K562 (cell line): ENCODE data around the gene GUK1. TPM values are rescaled to one million over a fixed set of nuclear protein-coding genes. Genes with fewer than 3 reads are reported as not detected.

Experiments used
- ATAC-seq: fragments of 200-7000 bp; cut with Tn5 transposase; 3 replicates; pipeline ENCODE4 v1.9.1; 2020; ENCODE audit warnings: moderate library complexity
- BruUV-seq: library from RNA; stranded (reverse); fragments of 400-500 nt; replicated peaks from 2 replicates; lab custom pipeline; 2021; lab: Mats Ljungman, UMichigan
- CTCF ChIA-PET: fragments of 300-600 bp; formaldehyde crosslinking; extraction: SDS; loops from one replicate; lab custom pipeline; 2021; ENCODE audit warnings: low intra/inter-chr PET ratio; lab: Yijun Ruan, JAX
- POLR2A ChIA-PET: fragments of 300-600, 350-650 bp; sonication (Branson Sonifier 250); formaldehyde crosslinking; extraction: SDS; loops from one replicate; lab custom pipeline; 2021; ENCODE audit warnings: antibody characterized with exemption, inconsistent platforms; lab: Yijun Ruan, JAX
- DNase-seq, 4 experiments: peaks; one replicate each; pipeline versions ENCODE4 v3.0.0 to v3.0.0-alpha.2; 2011 to 2018; ENCODE audit warnings: low spot score in 3 of 4, mixed read lengths in 3 of 4; ENCODE audit errors: extremely low read depth in 1 of 4
- FAIRE-seq: peaks from 2 replicates; lab custom pipeline; 2011; peaks lifted over from hg19 to GRCh38; lab: Jason Lieb, UNC
- H2AFZ ChIP-seq: 2 replicates; pipeline ENCODE4 v1.6.0; 2011; ENCODE audit warnings: low read depth, low read length, control low read depth, inconsistent platforms
- H3K27ac ChIP-seq: fragments of 200-600 bp; 3 replicates; pipeline ENCODE4 v1.8.0; 2011; ENCODE audit warnings: low read depth, mild to moderate bottlenecking, control low read depth, inconsistent platforms, low read length, moderate library complexity, mixed read lengths; ENCODE audit errors: extremely low read depth
- H3K27me3 ChIP-seq, 2 experiments: fragments of 300-600 bp in 1 of 2; 2 replicates in 1 of 2; 3 replicates in 1 of 2; pipeline versions ENCODE4 v1.6.0 to v1.8.0; 2011; ENCODE audit warnings: inconsistent platforms in 2 of 2, low read length in 2 of 2, mild to moderate bottlenecking in 1 of 2, mixed read lengths in 1 of 2, moderate library complexity in 1 of 2; ENCODE audit not compliant: control insufficient read depth in 2 of 2, insufficient read depth in 2 of 2
- H3K36me3 ChIP-seq: fragments of 300-600 bp; 3 replicates; pipeline ENCODE4 v1.8.0; 2011; ENCODE audit warnings: mild to moderate bottlenecking, low read length, inconsistent platforms; ENCODE audit not compliant: control insufficient read depth, insufficient read depth
- H3K4me1 ChIP-seq, 2 experiments: fragments of 200-600 bp in 1 of 2; replicated peaks in 1 of 2; 2 replicates in 1 of 2; 3 replicates in 1 of 2; pipeline versions ENCODE4 v1.5.1 to v1.8.0; 2011; ENCODE audit warnings: inconsistent platforms in 2 of 2, low read length in 2 of 2, mild to moderate bottlenecking in 1 of 2, mixed read lengths in 1 of 2, moderate library complexity in 1 of 2; ENCODE audit not compliant: control insufficient read depth in 2 of 2, insufficient read depth in 2 of 2
- H3K4me2 ChIP-seq: 2 replicates; pipeline ENCODE4 v1.6.1; 2011; ENCODE audit warnings: low read length, control low read depth, inconsistent platforms, mixed read lengths; ENCODE audit not compliant: insufficient read depth
- H3K4me3 ChIP-seq: fragments of 200-600 bp; sonication (generic), shearing (Covaris generic); 2 replicates; pipeline ENCODE4 v1.5.1; 2016; ENCODE audit warnings: control low read depth, inconsistent platforms
- H3K79me2 ChIP-seq: fragments of 200-600 bp; 3 replicates; pipeline ENCODE4 v1.8.0; 2011; ENCODE audit warnings: low read length, inconsistent platforms; ENCODE audit not compliant: control insufficient read depth, insufficient read depth
- H3K9ac ChIP-seq, 2 experiments: 2 replicates each; pipeline versions ENCODE4 v1.6.0 to v1.6.1; 2011; ENCODE audit warnings: low read depth in 2 of 2, low read length in 2 of 2, control low read depth in 1 of 2, inconsistent platforms in 1 of 2, mild to moderate bottlenecking in 1 of 2, mixed read lengths in 1 of 2; ENCODE audit not compliant: insufficient read depth in 1 of 2
- H3K9me1 ChIP-seq: one replicate; pipeline ENCODE4 v1.6.0; 2011; ENCODE audit warnings: inconsistent platforms, mild to moderate bottlenecking, low read length, moderate library complexity; ENCODE audit not compliant: control insufficient read depth, insufficient read depth
- H3K9me3 ChIP-seq: replicated peaks from 2 replicates; pipeline ENCODE4 v1.5.1; 2011; ENCODE audit warnings: low read depth, low read length, inconsistent platforms; ENCODE audit not compliant: control insufficient read depth, insufficient read depth
- H4K20me1 ChIP-seq: replicated peaks from 2 replicates; pipeline ENCODE4 v1.6.1; 2011; ENCODE audit warnings: low read length, inconsistent platforms, mixed read lengths; ENCODE audit not compliant: control insufficient read depth, insufficient read depth
- BACH1 ChIP-seq: fragments of 200-800 bp; sonication (Bioruptor generic); IDR thresholded peaks from 2 replicates; pipeline ENCODE4 v1.6.1; 2016; ENCODE audit warnings: missing genetic modification characterization, missing compliant biosample characterization
- HSF4 ChIP-seq: fragments of 250-450 bp; sonication (Bioruptor Pico); IDR thresholded peaks from 2 replicates; pipeline ENCODE4 v2.1.2; 2022; ENCODE audit warnings: mild to moderate bottlenecking, moderate library complexity, borderline replicate concordance
- MAFF ChIP-seq: IDR thresholded peaks from 2 replicates; pipeline ENCODE4 v1.6.1; 2012; ENCODE audit warnings: low read length, improper control_type of control experiment
- RAD21 ChIP-seq, 2 experiments: fragments of 250-450 bp in 1 of 2; fragments of 450-650 bp in 1 of 2; sonication (Bioruptor Pico) in 1 of 2; formaldehyde crosslinking in 1 of 2; IDR thresholded peaks in 1 of 2; conservative IDR thresholded peaks in 1 of 2; 2 replicates each; pipeline versions ENCODE4 v1.4.0 to v1.8.0; 2020 to 2022; ENCODE audit warnings: mild to moderate bottlenecking in 2 of 2, moderate library complexity in 1 of 2
- ZNF511 ChIP-seq: sonication (generic); formaldehyde crosslinking; IDR thresholded peaks from 2 replicates; pipeline ENCODE4 v1.8.0; 2022; ENCODE audit warnings: mild to moderate bottlenecking, missing genetic modification reagents
- WGBS: fragments of 100-300 bp; shearing (Covaris generic); methylation state at CpG from one replicate; pipeline ENCODE4 v1.1.6; 2016; ENCODE audit warnings: low coverage, mixed read lengths; ENCODE audit not compliant: insufficient coverage; ENCODE audit errors: missing lambda C conversion rate; 5-methylcytosine and 5-hydroxymethylcytosine counted together
- in situ Hi-C: fragments of 300-500 bp; cut with MboI; formaldehyde crosslinking; loops from 4 replicates; pipeline ENCODE4 v1.15.0; 2018; ENCODE audit warnings: inconsistent platforms, mixed read lengths
- intact Hi-C: fragments of 100-400 bp; cut with micrococcal nuclease; formaldehyde crosslinking; loops from 2 replicates; pipeline ENCODE4 v1.14.2; 2022
- polyA plus RNA-seq, 8 experiments: library from polyadenylated mRNA; depleted of rRNA in 4 of 8; stranded (reverse) in 5 of 8; unstranded in 3 of 8; fragments of >200 nt; fragmentation: Nextera tagmentation in 2 of 8; fragmentation: Illumina TruSeq in 1 of 8; extraction: Ambion mirVana in 2 of 8; extraction: Trizol in 1 of 8; gene quantifications; 2 replicates each; pipeline versions ENCODE4 v1.2.1 to v1.2.3, GENCODE V29; 2011 to 2014; ENCODE audit warnings: inconsistent platforms in 1 of 8, missing spikeins in 1 of 8
- total RNA-seq, 7 experiments: library from RNA; depleted of rRNA in 6 of 7; stranded (reverse); fragments of >200 nt in 6 of 7; fragmentation: Illumina TruSeq in 2 of 7; extraction: Trizol in 2 of 7; gene quantifications; 2 replicates each; pipeline versions ENCODE4 v1.2.1 to v1.2.3, GENCODE V29; 2011 to 2021; ENCODE audit warnings: low replicate concordance in 1 of 7

GUK1 gene
- total and polyA plus RNA-seq, 9 of the 15 experiments (the other 6 are each of a cell fraction or from before 2014, with no cell fraction given) = 7.0 to 331 (median 132) TPM

- Histone ChIP-seq H3K27ac (no peak overlapping the region), H3K4me3 (no peak overlapping the region), H3K9me1 (no peaks in the 10 kb centered on the region), H3K9ac (no peak overlapping the region), H3K9me3 (no peaks in the 10 kb centered on the region), H2AFZ (no peak overlapping the region), H3K36me3 (no peaks in the 10 kb centered on the region), H3K4me2 (no peak overlapping the region), H3K27me3 (no peaks in the 10 kb centered on the region), H4K20me1 (no peaks in the 10 kb centered on the region), H3K79me2 (no peaks in the 10 kb centered on the region), H3K4me1 (peaks cover 3 to 6% of the 10 kb centered on the region in 2 experiments; a peak in 3 of 5 replicates)
- in situ Hi-C loops = no loop called here
- FAIRE-seq (no peak), ATAC-seq (no peak), DNase-seq (no peak)
- CTCF ChIA-PET = interaction anchor here (0.8 to 3.2 kb wide), 3 partner anchors 60 to 384 kb away, joined by 4 to 13 read pairs (median 5); no protein-coding TSS in a partner anchor
- 29% methylated on average over 2 of the region's 2 CpGs for whole genome bisulfite sequencing
- BruUV-seq = no TSS peak
- intact Hi-C loops = loop anchor here (1.0 to 5.0 kb wide), 6 partner anchors 35 to 384 kb away; a partner anchor contains a TSS
- TF ChIP-seq ZNF511 (CRISPR knock-in tag) (no peak), HSF4 (CRISPR knock-in tag) (no peak), BACH1 (tag) (no peak), MAFF (no peak)
- POLR2A ChIA-PET = interaction anchor here (0.6 to 2.1 kb wide), 2 partner anchors 9 to 48 kb away, joined by 3 to 6 read pairs; no protein-coding TSS in a partner anchor
These were observed 8.3 kb upstream of the GUK1 start for GRCh38 chr1:228131766-228132165.

DNA sequence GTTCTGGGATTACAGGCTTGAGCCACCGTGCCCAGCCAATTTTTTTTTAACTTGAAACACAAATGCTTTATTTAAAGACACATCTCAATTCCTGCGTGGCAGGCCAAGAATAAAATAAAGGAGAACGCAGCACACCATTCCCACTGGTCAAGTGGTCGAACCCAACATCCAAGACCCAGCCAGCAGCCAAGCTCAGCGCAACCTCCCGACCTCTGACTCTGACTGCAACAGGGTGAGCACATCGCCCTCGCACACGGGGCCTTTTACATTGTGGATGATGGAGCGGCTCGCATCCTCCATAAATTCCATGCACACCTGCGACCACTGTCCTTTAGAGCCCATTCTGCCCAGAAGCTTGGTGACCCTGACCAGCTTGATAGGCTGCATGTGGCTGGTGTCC is 5.5 kb upstream of the GUK1 start:
- Histone ChIP-seq H3K4me1 (peaks cover 8 to 18% of the 10 kb centered on the region in 2 experiments; a peak in 4 of 5 replicates), H3K4me2 (no peak overlapping the region), H2AFZ (no peak overlapping the region), H3K4me3 (no peak overlapping the region), H3K27ac (no peak overlapping the region), H3K9ac (peak overlapping the region in 1 of 2 experiments; percentile 69; a peak in 2 of 4 replicates), H3K79me2 (no peaks in the 10 kb centered on the region; the same call in 2 of the 3 replicates), H3K9me3 (no peaks in the 10 kb centered on the region), H3K9me1 (no peaks in the 10 kb centered on the region), H4K20me1 (no peaks in the 10 kb centered on the region), H3K36me3 (no peaks in the 10 kb centered on the region), H3K27me3 (no peaks in the 10 kb centered on the region)
- CTCF ChIA-PET = no interaction called here
- no TSS peak for BruUV-seq
- ATAC-seq = no peak
- intact Hi-C loops (loop anchor here (5.0 kb wide), 2 partner anchors 48 to 133 kb away; no protein-coding TSS in a partner anchor), in situ Hi-C loops (no loop called here)
- WGBS = 43% methylated on average over 12 of the region's 12 CpGs
- DNase-seq = no peak
- no peak for TF ChIP-seq RAD21 (CRISPR knock-in tag; conservative IDR thresholded peaks at IDR 0.05 in 1 of 2, IDR thresholded peaks at IDR 0.05 in 1 of 2)
- FAIRE-seq = no peak
- POLR2A ChIA-PET = interaction anchor here (1.0 to 1.4 kb wide), 4 partner anchors 8 to 32 kb away, joined by 3 to 5 read pairs (median 3); no protein-coding TSS in a partner anchor
